Common myeloid progenitor, CD34-positive (primary cell): ENCODE measurements around the gene TMC2.

ENCODE experiments used
- CTCF ChIA-PET: fragments of 350-600 bp; sonication (Branson Sonifier 250); formaldehyde crosslinking; loops from one replicate; lab custom pipeline; 2021; ENCODE audit warnings: antibody characterized with exemption; lab: Charles Lee
- POLR2A ChIA-PET: fragments of 350-600 bp; sonication (Branson Sonifier 250); formaldehyde crosslinking; loops from one replicate; lab custom pipeline; 2021; ENCODE audit warnings: antibody characterized with exemption; lab: Charles Lee
- DNase-seq, 3 donors: peaks; one replicate each; pipeline versions ENCODE4 v3.0.0 to v3.0.0-alpha.2; 2013
- H3K27ac ChIP-seq, 2 experiments: 1 replicate in 1 of 2; 2 replicates in 1 of 2; pipeline ENCODE4 v1.7.0; 2013; ENCODE audit warnings: inconsistent platforms in 2 of 2, low read length in 2 of 2, mild to moderate bottlenecking in 2 of 2, low read depth in 1 of 2, moderate library complexity in 1 of 2; ENCODE audit not compliant: severe bottlenecking in 2 of 2, insufficient read depth in 1 of 2, poor library complexity in 1 of 2
- H3K27me3 ChIP-seq, 5 experiments: replicated peaks in 2 of 5; 1 replicate in 3 of 5; 2 replicates in 2 of 5; pipeline versions ENCODE4 v1.6.1 to v1.7.0; 2013; ENCODE audit warnings: low read length in 4 of 5, mild to moderate bottlenecking in 2 of 5, moderate library complexity in 2 of 5, inconsistent platforms in 1 of 5; ENCODE audit not compliant: insufficient read depth in 5 of 5, control insufficient read depth in 4 of 5
- H3K36me3 ChIP-seq, 4 experiments: 1 replicate in 2 of 4; 2 replicates in 2 of 4; pipeline versions ENCODE4 v1.6.1 to v1.7.0; 2013; ENCODE audit warnings: low read length in 3 of 4, control low read depth in 1 of 4, mild to moderate bottlenecking in 1 of 4; ENCODE audit not compliant: control insufficient read depth in 4 of 4, insufficient read depth in 4 of 4
- H3K4me1 ChIP-seq, 4 experiments: 1 replicate in 3 of 4; 2 replicates in 1 of 4; pipeline versions ENCODE4 v1.6.1 to v1.7.1; 2013; ENCODE audit warnings: low read length in 3 of 4, mild to moderate bottlenecking in 3 of 4, control low read depth in 1 of 4, inconsistent platforms in 1 of 4, moderate library complexity in 1 of 4; ENCODE audit not compliant: control insufficient read depth in 4 of 4, insufficient read depth in 4 of 4; ENCODE audit errors: control extremely low read depth in 1 of 4
- H3K4me3 ChIP-seq, 7 experiments: 1 replicate in 4 of 7; 2 replicates in 3 of 7; pipeline versions ENCODE4 v1.5.1 to v1.7.0; 2013; ENCODE audit warnings: mild to moderate bottlenecking in 7 of 7, low read length in 6 of 7, moderate library complexity in 6 of 7, inconsistent platforms in 2 of 7, low read depth in 2 of 7, control low read depth in 1 of 7; ENCODE audit not compliant: insufficient read depth in 4 of 7, control insufficient read depth in 1 of 7; ENCODE audit errors: extremely low read depth in 1 of 7
- H3K9me3 ChIP-seq, 5 experiments: 1 replicate in 4 of 5; 2 replicates in 1 of 5; pipeline versions ENCODE4 v1.6.1 to v1.7.1; 2013; ENCODE audit warnings: low read length in 4 of 5, mild to moderate bottlenecking in 2 of 5, inconsistent platforms in 1 of 5, low read depth in 1 of 5, moderate library complexity in 1 of 5; ENCODE audit not compliant: control insufficient read depth in 4 of 5, insufficient read depth in 2 of 5; ENCODE audit errors: control extremely low read depth in 1 of 5
- WGBS: methylation state at CpG from one replicate; pipeline ENCODE4 v1.1.5; 2013; ENCODE audit not compliant: insufficient coverage; 5-methylcytosine and 5-hydroxymethylcytosine counted together

Gene TMC2

DNA sequence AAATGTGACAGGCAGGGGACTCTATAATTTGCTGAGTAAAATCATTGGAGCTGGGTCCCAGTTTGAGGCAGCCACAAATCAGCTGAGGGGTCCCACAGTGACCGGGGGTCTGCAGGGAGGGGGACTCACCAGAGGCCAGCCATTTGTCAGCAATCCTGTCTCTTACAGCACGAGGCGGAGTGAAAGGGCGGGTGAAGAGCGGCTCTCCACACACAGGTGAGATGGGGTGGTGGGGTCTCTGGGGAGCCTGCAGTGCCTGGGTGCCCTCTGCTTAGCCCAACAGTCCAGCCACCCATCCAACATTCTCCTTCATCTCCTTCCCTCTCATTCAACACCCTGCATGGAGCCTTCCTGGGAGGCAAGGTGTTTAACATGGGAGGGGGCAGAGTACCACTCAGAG lies 728 bp downstream of the TMC2 start:
- WGBS = 47% methylated on average over 2 of the region's 5 CpGs

DNA sequence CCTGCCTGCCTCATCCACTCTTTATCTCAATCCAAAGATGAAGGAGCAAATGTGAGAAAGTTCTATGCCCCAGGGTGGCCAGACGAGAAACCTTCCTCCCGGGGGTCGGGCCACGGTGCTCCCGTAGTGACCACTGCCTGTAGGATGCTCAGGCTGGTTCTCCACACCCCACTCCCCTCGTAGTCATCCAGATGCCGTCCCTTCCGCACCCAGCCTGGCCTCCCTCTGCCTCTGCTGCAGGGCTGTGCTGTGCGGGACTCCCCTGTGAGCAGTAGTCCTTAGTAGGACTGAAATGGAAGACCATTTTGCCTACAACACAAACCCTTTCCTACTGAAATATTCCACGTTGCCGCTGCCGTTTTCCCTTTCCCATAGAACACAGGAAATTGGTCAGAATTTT lies 2.0 kb downstream of the TMC2 start:
- H3K4me1 ChIP-seq = no peaks in the 10 kb centered on the region
- DNase-seq = no peak
- H3K4me3 ChIP-seq = no peak overlapping the region
- H3K27ac ChIP-seq = no peak overlapping the region
- WGBS = 85% methylated on average over 9 of the region's 12 CpGs
- no peaks in the 10 kb centered on the region for H3K36me3 ChIP-seq
- H3K9me3 ChIP-seq = no peaks in the 10 kb centered on the region
- POLR2A ChIA-PET = no interaction called here
- CTCF ChIA-PET = no interaction called here
- H3K27me3 ChIP-seq = peaks cover 2 to 51% (median 11%) of the 10 kb centered on the region in 5 experiments

More for the DNA sequence above, 728 bp downstream of the TMC2 start:
- CTCF ChIA-PET = interaction anchor here (1.1 kb wide), 1 partner anchor 13 kb away, joined by 3 read pairs; no protein-coding TSS in a partner anchor
- no peak overlapping the region for H3K4me3 ChIP-seq
- no peak overlapping the region for H3K27ac ChIP-seq
- no peaks in the 10 kb centered on the region for H3K9me3 ChIP-seq
- no peaks in the 10 kb centered on the region for H3K36me3 ChIP-seq
- no peak for DNase-seq
- no peaks in the 10 kb centered on the region for H3K4me1 ChIP-seq
- POLR2A ChIA-PET = no interaction called here
- H3K27me3 ChIP-seq = peaks cover 0 to 54% (median 15%) of the 10 kb centered on the region in 5 experiments

DNA sequence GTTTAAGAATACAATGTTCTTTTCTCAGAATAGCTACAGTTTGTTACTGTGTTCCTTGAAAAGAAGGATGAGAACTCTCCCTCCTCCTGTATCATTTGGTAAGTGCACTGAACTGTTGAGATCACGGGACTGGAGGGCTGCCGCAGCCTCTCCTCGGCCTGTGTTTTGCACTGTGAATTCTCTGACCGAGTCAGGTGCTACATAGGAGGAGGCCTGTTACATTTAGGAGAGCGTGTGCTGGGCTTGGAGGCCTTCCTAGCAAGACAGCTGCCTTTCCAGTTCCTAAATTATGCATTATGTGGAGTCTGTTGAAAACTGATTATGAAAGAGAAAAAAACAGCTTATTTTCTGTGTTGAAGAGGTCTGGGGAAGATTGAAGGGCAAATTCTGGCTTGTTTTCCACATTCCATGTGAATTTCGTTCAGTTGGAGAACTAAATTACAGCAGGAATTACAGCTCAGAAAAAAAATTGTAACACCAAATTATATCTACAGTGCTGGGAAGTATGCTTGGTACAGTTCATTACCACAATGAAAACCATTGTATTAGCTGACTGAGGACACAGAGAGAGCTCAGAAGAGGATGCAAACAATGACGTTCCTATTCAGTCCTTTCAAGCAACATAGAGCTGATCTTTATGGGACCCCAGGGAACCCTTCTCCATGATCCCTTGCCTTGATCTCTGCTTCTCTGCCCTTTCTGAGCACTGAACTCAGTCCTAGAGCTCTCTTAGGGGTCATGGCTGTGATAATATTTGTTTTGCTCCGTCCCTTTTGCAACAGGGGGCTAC lies 2.8 kb downstream of the TMC2 start:
- POLR2A ChIA-PET = no interaction called here

DNA sequence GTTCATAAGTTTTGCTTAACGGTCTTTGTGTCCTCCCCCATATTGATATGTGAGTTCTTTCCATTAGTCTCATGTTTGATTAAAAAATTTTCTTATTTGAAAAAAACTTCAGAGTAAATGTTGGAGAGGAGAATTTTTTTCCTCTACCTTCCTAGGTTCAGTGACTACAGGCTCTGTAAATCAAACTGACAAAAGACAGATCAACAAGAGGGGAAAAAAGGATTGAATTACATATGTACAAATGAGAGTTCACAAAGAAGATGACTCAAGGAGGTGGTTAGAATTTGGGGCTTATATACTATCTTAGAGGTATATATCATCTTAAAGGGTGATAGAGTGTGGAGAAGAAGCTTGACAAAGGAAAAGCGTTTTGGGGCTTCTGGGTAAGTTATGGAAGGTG lies 5.6 kb downstream of the TMC2 start:
- H3K4me3 ChIP-seq = no peak overlapping the region
- H3K9me3 ChIP-seq = no peaks in the 10 kb centered on the region
- DNase-seq = no peak
- no peaks in the 10 kb centered on the region for H3K36me3 ChIP-seq
- no peaks in the 10 kb centered on the region for H3K4me1 ChIP-seq
- ChIA-PET CTCF (no interaction called here), POLR2A (no interaction called here)
- 86% methylated on average over 1 of the region's 2 CpGs for WGBS
- H3K27ac ChIP-seq = no peak overlapping the region
- peaks cover 4 to 38% (median 8%) of the 10 kb centered on the region in 5 experiments for H3K27me3 ChIP-seq

More for the DNA sequence above, 2.8 kb downstream of the TMC2 start:
- 67% methylated on average over 2 of the region's 8 CpGs for WGBS
- H3K4me1 ChIP-seq = no peaks in the 10 kb centered on the region
- CTCF ChIA-PET = interaction anchor here (1.5 kb wide), 1 partner anchor 17 kb away, joined by 5 read pairs; no protein-coding TSS in a partner anchor
- DNase-seq = no peak
- no peaks in the 10 kb centered on the region for H3K36me3 ChIP-seq
- H3K27me3 ChIP-seq = peaks cover 4 to 47% (median 11%) of the 10 kb centered on the region in 5 experiments
- H3K9me3 ChIP-seq = no peaks in the 10 kb centered on the region
- H3K4me3 ChIP-seq = no peak overlapping the region
- H3K27ac ChIP-seq = no peak overlapping the region

DNA sequence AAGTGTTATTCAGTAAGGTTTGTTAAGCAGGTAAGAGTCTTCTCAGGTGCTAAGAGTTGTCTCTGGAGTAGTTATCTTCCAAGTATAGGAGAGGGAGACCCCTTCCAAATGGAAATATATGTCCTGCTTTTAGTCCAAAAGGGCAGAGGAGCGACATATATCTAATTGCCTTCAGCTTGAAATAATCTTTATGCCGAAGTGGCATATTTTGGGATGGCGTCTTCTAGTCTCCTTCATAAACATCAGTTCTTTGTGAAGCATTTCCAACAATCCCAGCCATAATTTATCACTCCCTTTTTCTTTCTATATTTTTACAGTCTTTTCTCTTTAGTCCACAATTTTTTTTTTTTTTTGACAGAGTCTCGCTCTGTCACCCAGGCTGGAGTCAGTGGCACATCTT lies 6.0 kb downstream of the TMC2 start:
- H3K4me1 ChIP-seq = no peaks in the 10 kb centered on the region
- WGBS = 92% methylated on average over 3 of the region's 4 CpGs
- no peaks in the 10 kb centered on the region for H3K36me3 ChIP-seq
- POLR2A ChIA-PET = interaction anchor here (0.6 kb wide), 1 partner anchor 131 kb away, joined by 3 read pairs; no protein-coding TSS in a partner anchor
- H3K27me3 ChIP-seq = peaks cover 4 to 39% (median 11%) of the 10 kb centered on the region in 5 experiments
- H3K27ac ChIP-seq = no peak overlapping the region
- no peak overlapping the region for H3K4me3 ChIP-seq
- no peaks in the 10 kb centered on the region for H3K9me3 ChIP-seq
- CTCF ChIA-PET = no interaction called here
- no peak for DNase-seq

DNA sequence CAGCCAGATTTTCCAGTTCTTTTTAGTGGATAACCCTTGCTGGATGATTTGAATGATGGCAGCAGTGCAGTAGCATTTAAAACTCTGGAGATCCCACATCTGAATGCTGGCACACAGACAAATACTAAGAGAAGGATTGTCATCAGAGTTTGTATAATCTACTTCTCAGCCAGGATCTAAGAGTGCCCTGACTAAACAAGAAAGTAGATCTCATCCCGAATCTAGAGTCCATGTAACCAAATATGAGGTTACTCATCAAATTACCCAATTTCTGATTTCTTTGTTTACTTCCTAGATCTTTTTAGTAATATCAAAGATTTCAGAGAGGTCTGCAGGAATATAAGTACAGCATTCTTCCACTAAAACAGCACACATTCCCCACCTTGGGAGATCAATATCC lies 7.8 kb downstream of the TMC2 start:
- DNase-seq = no peak
- ChIA-PET POLR2A (no interaction called here), CTCF (no interaction called here)
- H3K9me3 ChIP-seq = no peaks in the 10 kb centered on the region
- WGBS = no CpG with 5 or more reads among the region's 1 CpG
- no peaks in the 10 kb centered on the region for H3K4me1 ChIP-seq
- H3K4me3 ChIP-seq = no peak overlapping the region
- H3K27ac ChIP-seq = no peak overlapping the region
- H3K27me3 ChIP-seq = peaks cover 4 to 34% (median 14%) of the 10 kb centered on the region in 5 experiments
- H3K36me3 ChIP-seq = no peaks in the 10 kb centered on the region

DNA sequence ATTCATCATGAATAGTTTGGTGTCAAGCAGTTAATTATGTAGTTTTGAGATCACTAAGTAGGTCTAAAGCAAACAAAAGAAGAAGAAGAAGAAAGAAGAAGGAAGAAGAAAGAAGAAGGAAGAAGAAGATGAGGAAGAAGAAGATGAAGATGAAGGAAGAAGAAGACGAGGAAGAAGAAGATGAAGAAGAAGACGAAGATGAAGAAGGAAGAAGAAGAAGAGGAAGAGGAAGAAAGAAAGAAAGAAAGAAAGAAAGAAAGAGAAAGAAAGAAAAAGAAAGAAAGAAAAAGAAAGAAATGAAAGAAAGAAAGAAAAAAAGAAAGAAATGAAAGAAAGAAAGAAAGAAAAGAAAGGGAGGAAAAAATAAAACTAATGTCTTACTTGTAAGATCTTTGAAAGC lies 9.2 kb downstream of the TMC2 start:
- peaks cover 0 to 39% (median 15%) of the 10 kb centered on the region in 5 experiments for H3K27me3 ChIP-seq
- H3K4me3 ChIP-seq = no peak overlapping the region
- ChIA-PET CTCF (no interaction called here), POLR2A (no interaction called here)
- WGBS = 77% methylated on average over 2 of the region's 2 CpGs
- H3K4me1 ChIP-seq = no peaks in the 10 kb centered on the region
- DNase-seq = no peak
- no peak overlapping the region for H3K27ac ChIP-seq
- no peaks in the 10 kb centered on the region for H3K36me3 ChIP-seq
- H3K9me3 ChIP-seq = no peaks in the 10 kb centered on the region
